Activated CD8-positive, alpha-beta memory T cell treated with anti-CD3 and anti-CD28 coated beads for 36 hours (primary cell): ENCODE results near the gene GALNS. TPM values are rescaled to one million over a fixed set of nuclear protein-coding genes. Genes with fewer than 3 reads are reported as not detected.

Experiments
- CTCF ChIA-PET: fragments of 350-600 bp; sonication (Branson Sonifier 250); formaldehyde crosslinking; loops from one replicate; lab custom pipeline; 2021; ENCODE audit warnings: antibody characterized with exemption; lab: Charles Lee
- POLR2A ChIA-PET: fragments of 350-600 bp; sonication (Branson Sonifier 250); formaldehyde crosslinking; loops from one replicate; lab custom pipeline; 2021; ENCODE audit warnings: antibody characterized with exemption; lab: Charles Lee
- total RNA-seq, 2 experiments: library from RNA; stranded (reverse); gene quantifications; one replicate each; pipeline ENCODE4 v1.2.3, GENCODE V29; 2021

The GALNS gene
- total RNA-seq, 2 experiments from 2014 or later = 18.3 to 19.0 TPM

DNA sequence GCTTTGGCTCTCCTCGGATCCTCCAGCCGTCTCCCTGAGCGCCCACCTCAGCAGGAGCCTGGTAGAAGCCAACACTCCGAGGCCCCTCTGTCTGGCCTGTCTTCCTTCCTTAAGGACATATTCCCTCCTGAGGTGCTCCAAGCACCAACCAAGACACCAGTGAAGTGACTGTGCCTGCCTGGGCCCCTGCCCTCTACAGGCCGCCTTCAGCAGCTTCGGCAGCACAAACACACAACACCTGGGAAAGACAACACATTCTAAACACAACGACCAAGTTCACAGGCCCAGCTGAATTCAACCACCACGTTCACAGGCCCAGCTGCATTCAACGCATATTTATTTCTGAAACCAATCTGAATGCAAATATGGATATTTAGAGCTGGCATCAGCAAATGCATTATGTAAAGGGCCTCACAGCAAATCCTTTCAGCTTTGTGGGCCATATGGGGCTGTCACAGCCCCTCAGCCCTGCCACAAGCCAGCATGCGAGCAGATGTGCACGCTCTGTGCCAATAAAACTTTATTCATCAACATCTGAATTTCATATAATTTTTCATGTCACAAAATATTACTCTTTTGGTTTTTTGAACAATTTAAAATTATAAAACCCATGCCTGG lies 12.2 kb downstream of the GALNS start:
- CTCF ChIA-PET = no interaction called here

GRCh38 chr16:88843256-88843655 lies 13.5 kb downstream of the GALNS start:
- CTCF ChIA-PET = interaction anchor here (1.0 kb wide), 1 partner anchor 12 kb away, joined by 3 read pairs; no protein-coding TSS in a partner anchor
- POLR2A ChIA-PET = no interaction called here

More for the DNA sequence above, 12.2 kb downstream of the GALNS start:
- POLR2A ChIA-PET = no interaction called here

DNA sequence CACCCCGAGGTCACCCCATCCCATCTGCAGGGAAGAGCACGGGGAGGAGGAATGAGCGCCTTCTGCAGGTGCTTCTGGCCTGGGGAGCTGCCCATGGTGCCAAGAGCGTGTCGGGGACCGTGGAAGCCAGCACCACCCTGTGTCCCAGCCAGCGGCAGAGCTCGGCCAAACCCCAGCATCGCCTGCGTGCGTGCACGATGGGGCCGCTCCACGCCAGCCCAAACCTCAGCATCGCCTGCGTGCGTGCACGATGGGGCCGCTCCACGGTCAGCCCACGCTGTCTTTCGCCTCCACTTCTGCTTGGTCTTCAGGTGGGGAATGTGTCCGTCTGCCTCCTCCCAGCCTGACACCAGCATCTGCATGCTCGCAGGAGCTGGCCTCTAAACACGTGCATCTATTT lies 13.9 kb downstream of the GALNS start:
- CTCF ChIA-PET = interaction anchor here (1.0 kb wide), 1 partner anchor 13 kb away, joined by 3 read pairs; no protein-coding TSS in a partner anchor
- POLR2A ChIA-PET = no interaction called here

- ChIA-PET POLR2A (no interaction called here), CTCF (interaction anchor here (1.0 kb wide), 1 partner anchor 13 kb away, joined by 3 read pairs; no protein-coding TSS in a partner anchor)
Observed at GRCh38 chr16:88842308-88842756, 14.4 kb downstream of the GALNS start.

DNA sequence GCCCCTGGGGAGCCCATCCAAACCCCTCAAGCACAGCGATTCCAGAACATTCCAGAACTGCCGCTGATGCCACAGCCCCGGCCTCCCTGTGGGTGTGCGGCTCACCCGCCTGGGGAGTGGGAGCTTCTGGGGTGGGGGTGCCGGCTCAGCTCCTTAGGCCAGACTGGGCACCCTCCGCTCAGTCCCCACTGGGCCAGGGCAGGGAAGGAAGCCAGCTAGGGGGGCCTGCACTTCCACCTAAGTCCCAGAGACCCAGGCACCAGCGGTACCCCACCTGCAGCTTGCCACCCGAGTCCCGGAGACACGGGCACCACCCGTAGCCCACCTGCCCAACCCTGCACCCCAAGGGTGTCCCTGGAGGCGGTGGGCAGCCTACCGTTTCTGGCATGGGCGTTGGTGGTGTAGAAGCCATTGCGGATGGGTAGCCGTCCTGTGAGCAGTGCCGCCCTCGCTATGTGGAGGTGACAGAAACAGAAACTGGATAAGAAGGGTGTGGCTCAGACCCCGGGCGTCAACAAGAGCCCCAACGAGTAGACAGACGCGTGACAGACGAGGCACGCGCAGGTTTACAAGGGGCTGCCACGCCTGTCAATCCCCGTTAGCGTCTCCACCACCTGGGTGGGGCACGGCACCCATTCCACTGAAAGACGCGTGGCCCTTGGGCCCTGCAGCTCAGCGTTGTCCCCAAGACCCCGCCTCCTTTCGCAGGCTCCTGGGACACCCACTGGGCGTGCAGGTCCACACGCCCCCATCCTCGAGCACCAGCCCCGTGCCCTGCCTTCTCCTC lies 15.0 kb downstream of the GALNS start:
- CTCF ChIA-PET = no interaction called here
- POLR2A ChIA-PET = no interaction called here

DNA sequence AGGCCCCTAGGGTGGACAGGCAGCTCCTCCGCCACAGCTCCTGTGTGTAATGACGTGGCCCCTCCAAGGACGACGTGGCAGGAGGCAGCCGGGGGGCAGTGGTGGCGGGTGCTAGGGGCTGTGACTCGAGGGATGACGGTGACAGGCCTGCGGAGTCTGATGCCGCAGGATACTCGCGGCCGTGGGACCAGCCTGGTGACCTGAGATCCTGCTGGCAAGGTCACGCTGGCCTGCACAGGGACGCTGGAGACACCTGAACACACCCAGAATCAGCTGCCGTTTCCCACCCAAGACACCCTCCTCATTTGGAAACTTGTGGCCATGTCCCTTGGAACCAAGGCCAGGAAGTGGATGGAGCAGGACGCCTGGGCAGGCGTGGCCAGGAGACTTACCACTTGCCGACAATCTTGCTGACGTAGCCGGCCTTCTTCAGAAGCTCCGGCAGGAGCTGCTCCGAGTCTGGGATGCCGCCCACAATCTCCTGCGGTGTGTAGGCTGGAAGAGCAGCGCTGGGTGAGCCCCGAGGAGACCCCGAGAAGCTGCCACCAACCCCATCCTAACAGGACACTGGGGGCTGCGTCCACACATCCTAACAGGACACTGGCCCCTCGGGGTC lies 16.0 kb downstream of the GALNS start:
- ChIA-PET POLR2A (no interaction called here), CTCF (no interaction called here)

- POLR2A ChIA-PET = no interaction called here
- CTCF ChIA-PET = no interaction called here
Observed at GRCh38 chr16:88839745-88840599, 16.8 kb downstream of the GALNS start.

- ChIA-PET CTCF (no interaction called here), POLR2A (no interaction called here)
Observed at GRCh38 chr16:88839026-88839529, 17.7 kb downstream of the GALNS start.

GRCh38 chr16:88838566-88838965 lies 18.2 kb downstream of the GALNS start:
- POLR2A ChIA-PET = no interaction called here
- CTCF ChIA-PET = no interaction called here

- ChIA-PET POLR2A (no interaction called here), CTCF (no interaction called here)
Observed at GRCh38 chr16:88837806-88838205, 18.9 kb downstream of the GALNS start.

DNA sequence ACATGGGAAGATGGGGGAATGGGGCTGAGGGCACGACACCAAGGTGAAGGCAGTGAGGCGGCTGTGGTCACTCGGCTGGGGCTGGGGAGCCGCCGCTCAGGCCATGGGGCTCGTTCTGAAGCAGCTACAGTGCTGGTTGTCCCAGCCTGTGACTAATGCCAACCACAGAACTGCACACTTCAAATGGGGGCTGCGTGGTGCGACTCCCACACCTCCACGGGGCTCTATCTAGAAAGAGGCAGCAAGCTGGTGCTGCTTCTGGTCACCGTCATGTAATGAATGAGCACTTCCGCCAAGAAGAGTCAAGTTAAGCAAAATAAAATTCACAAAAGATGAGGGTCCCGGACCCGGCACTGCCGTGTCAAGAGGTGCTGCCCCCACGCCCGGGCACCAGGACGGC lies 20.0 kb downstream of the GALNS start:
- ChIA-PET CTCF (no interaction called here), POLR2A (no interaction called here)

- ChIA-PET POLR2A (no interaction called here), CTCF (no interaction called here)
Observed at GRCh38 chr16:88835818-88836217, 20.9 kb downstream of the GALNS start.

DNA sequence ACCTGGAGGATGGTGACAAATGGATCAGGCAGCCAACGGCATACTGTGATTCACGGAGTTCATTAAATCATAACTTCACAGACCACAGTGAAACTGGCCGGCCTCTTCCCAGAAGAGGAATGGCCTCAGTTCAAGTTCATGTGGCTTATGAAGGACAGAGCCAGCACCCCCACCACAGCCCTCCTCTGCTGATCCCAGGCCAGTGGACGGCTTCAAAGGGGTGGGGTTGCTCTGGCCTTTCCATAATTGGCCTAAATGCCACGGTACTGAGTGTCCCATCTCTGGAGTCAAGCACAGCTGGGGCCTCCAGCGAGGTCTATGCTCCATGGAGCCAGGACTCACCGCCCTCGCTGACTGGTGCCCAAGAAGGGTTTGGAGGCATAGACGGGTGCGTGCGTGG lies 21.4 kb downstream of the GALNS start:
- ChIA-PET CTCF (no interaction called here), POLR2A (no interaction called here)

DNA sequence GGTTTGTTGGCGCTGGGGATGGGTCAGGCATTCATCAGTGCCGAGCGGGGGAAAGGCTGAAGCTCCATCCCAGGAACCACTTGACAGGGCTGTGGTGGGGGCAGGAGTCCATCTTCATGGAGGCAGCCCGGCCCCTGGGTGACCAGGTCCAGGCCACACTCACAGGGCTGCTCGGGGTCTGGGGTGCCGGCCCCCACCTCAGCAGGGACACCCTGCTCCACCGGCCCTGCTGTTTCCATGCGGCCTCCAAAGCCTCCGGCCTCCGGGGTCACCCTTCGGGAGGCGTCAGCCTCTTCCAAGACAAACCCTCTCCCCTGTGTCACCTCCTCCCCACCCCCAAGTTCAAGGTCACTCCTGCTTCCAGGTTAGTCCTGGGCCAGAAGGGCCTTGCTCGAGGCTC lies 22.1 kb downstream of the GALNS start:
- ChIA-PET CTCF (no interaction called here), POLR2A (no interaction called here)

- ChIA-PET POLR2A (interaction anchor here (0.6 kb wide), 1 partner anchor 865 kb away, joined by 3 read pairs; no protein-coding TSS in a partner anchor), CTCF (interaction anchor here (0.6 kb wide), 1 partner anchor 38 kb away, joined by 3 read pairs; no protein-coding TSS in a partner anchor)
Observed at GRCh38 chr16:88833086-88833485, 23.7 kb downstream of the GALNS start.

DNA sequence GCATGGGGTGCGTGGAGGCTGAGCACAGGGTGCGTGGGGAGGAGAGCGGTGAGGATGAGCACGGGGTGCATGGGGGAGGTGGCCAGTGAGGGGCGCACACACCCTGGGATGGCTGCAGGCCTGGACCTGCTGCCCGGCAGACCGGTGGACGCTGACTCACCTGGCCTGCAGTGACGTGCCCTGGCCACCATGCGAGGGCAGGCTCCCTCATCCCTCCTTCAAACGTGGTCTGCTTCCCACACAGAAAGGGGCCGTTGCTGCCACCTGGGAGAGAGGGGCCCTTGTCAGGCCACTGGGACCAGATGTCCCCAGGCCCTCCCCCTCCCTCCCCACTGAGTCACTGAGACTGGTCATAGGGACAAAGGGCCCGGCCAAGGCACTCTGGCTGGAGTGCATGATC lies 24.9 kb downstream of the GALNS start:
- ChIA-PET CTCF (interaction anchor here (0.6 kb wide), 1 partner anchor 206 kb away, joined by 3 read pairs; no protein-coding TSS in a partner anchor), POLR2A (no interaction called here)

DNA sequence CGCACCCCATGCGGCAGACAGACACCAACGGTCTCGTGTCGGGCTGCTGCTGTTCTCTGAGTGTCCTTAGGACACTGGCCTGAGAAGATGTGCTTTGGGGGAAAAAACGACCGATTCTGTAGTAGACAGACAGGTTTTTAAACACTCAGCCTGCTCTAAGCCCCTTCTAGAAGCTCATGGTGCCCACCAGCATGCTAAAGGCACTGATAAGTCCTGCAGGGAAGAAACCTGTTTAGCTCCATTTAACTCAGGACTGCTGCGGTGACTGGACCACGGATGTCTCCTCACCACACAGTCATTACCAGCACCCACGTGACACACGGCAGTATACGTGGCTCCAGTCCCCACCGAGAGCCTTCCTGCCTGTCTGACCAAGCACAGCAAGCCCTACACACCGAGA lies 26.0 kb downstream of the GALNS start:
- ChIA-PET CTCF (interaction anchor here (0.7 to 1.2 kb wide), 2 partner anchors 27 to 34 kb away, joined by 3 to 5 read pairs; no protein-coding TSS in a partner anchor), POLR2A (interaction anchor here (0.6 kb wide), 1 partner anchor 20 kb away, joined by 3 read pairs; no protein-coding TSS in a partner anchor)

DNA sequence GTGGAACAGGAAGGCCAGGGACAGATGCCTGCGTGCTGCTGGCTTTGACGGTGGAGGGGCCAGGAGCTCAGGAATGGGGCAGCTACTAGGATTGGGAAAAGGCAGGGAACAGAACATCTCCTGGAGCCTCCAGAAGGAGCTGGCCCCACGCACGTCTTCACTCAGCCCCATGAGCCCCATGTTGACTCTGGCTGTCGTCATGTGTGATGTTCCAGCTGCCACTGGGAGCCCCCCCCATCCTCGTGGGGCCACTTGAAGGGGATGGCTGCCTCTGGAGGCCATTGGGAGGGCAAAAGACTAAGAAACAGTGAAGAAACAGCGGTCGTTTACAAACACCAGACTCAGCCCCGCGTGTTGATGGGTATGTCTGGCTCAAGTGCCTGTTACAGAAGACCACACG lies 26.5 kb downstream of the GALNS start:
- ChIA-PET POLR2A (interaction anchor here (0.6 kb wide), 1 partner anchor 20 kb away, joined by 3 read pairs; no protein-coding TSS in a partner anchor), CTCF (interaction anchor here (0.7 to 1.2 kb wide), 3 partner anchors 27 to 34 kb away, joined by 3 to 5 read pairs (median 3); no protein-coding TSS in a partner anchor)

GRCh38 chr16:88828711-88829110 lies 28.0 kb downstream of the GALNS start:
- CTCF ChIA-PET = no interaction called here
- POLR2A ChIA-PET = no interaction called here
